Heart right ventricle (tissue), 16 donors: Measurements from ENCODE around the gene CRABP1. TPM values are rescaled to one million over a fixed set of nuclear protein-coding genes. Genes with fewer than 3 reads are reported as not detected.

Experiments used
- ATAC-seq, 8 donors: fragments of 200-7000 bp; cut with Tn5 transposase; one replicate each; pipeline ENCODE4 v1.9.1; 2020; ENCODE audit warnings: mild to moderate bottlenecking in 8 of 8, moderate library complexity in 8 of 8, moderate number of reproducible peaks in 1 of 8
- DNase-seq, 2 donors: peaks; one replicate each; pipeline ENCODE4 v3.0.0-alpha.2; 2020
- H3K27ac ChIP-seq, 10 donors: fragments of 200-600 bp; sonication (generic) in 2 of 10; one replicate each; pipeline versions ENCODE4 v1.5.0 to v1.8.0; 2020 to 2022; ENCODE audit warnings: mild to moderate bottlenecking in 3 of 10
- H3K27me3 ChIP-seq, 7 donors: fragments of 200-600 bp; one replicate each; pipeline ENCODE4 v1.8.0; 2021 to 2022; ENCODE audit warnings: mild to moderate bottlenecking in 2 of 7
- H3K36me3 ChIP-seq, 9 donors: fragments of 200-600 bp; sonication (generic) in 1 of 9; one replicate each; pipeline versions ENCODE4 v1.5.0 to v1.8.0; 2020 to 2022; ENCODE audit warnings: mild to moderate bottlenecking in 2 of 9
- H3K4me1 ChIP-seq, 9 donors: fragments of 200-600 bp; sonication (generic) in 1 of 9; one replicate each; pipeline versions ENCODE4 v1.5.0 to v1.8.0; 2020 to 2022; ENCODE audit warnings: mild to moderate bottlenecking in 4 of 9
- H3K4me3 ChIP-seq, 10 donors: fragments of 200-600 bp; sonication (generic) in 2 of 10; one replicate each; pipeline versions ENCODE4 v1.5.0 to v1.8.0; 2020 to 2022; ENCODE audit warnings: mild to moderate bottlenecking in 7 of 10, moderate library complexity in 2 of 10
- H3K9me3 ChIP-seq, 11 donors: fragments of 200-600 bp in 10 of 11; sonication (generic) in 2 of 11; one replicate each; pipeline versions ENCODE4 v1.5.0 to v1.8.0; 2013 to 2022; ENCODE audit warnings: mild to moderate bottlenecking in 2 of 11, control low read depth in 1 of 11, moderate library complexity in 1 of 11
- WGBS, 2 donors: extraction: QIAGEN DNeasy Blood & Tissue Kit; methylation state at CpG; one replicate each; pipeline ENCODE4 v1.1.7; 2013; ENCODE audit warnings: inconsistent platforms in 1 of 2; 5-methylcytosine and 5-hydroxymethylcytosine counted together
- intact Hi-C, 10 donors: fragments of 100-400 bp; cut with DNase I; formaldehyde crosslinking; loops; one replicate each; pipeline versions ENCODE4 v1.11.1 to v1.14.2; 2022
- polyA plus RNA-seq, 2 donors: library from polyadenylated mRNA; stranded (reverse); fragments of 200-250 nt; gene quantifications; one replicate each; pipeline ENCODE4 v1.2.3, GENCODE V29; 2013
- total RNA-seq, 10 donors: library from RNA; stranded (reverse); fragmentation: NEBNext Ultra II Directional in 3 of 10; extraction: Animal tissue kit (Norgen Biotek cat#: 25700) in 3 of 10; gene quantifications; one replicate each; pipeline versions ENCODE4 v1.2.1 to v1.2.4, GENCODE V29; 2021 to 2023
- TF ChIP-seq, protein P1 (sequence below), 9 donors: fragments of 200-600 bp; sonication (generic) in 2 of 9; IDR thresholded peaks; one replicate each; pipeline versions ENCODE4 v1.5.0 to v1.8.0; 2021 to 2022; ENCODE audit warnings: antibody characterized with exemption in 9 of 9, mild to moderate bottlenecking in 5 of 9, moderate library complexity in 1 of 9
- donor health status: Arrhythmogenic right ventricular cardiomyopathy.
- donor health status: ischemic (EF 13 %, LVEDD 7.1; RV severe dilation, severe dysfunction).
- donor health status: healthy with polysubstance abuse.
- donor health status: DM: no; HTN: yes; CAD: no.
- donor health status: DM: no; HTN: no; CAD: no.
- donor health status: ischemic (EF 25% LVEDD 6.9; RV normal size, moderate dysfunction).
- donor health status: ischemic (EF 25% LVEDD 5.7; RV mildly dilated, moderate dysfunction).
- donor health status: healthy.
- donor health status: DM: yes; HTN: yes; CAD: no.
- donor health status: Ischemic cardiomyopathy.
- donor health status: ischemic (EF 35%, LVEDD 5.7; RV mildly dilated, moderate dysfunction).
- donor health status: nonischemic (EF 11% LVEDD 7.7; RV severe dilation, severe dysfunction).
- donor health status: DM: yes; HTN: yes; CAD: no.
- donor health status: PGD.
- donor health status: ischemic (EF 29% LVEDD 5.4; RV normal size, mild dysfunction).
- donor health status: nonischemic (EF 23%, LVEDD 6.1; RV moderate dilation, normal function).

The CRABP1 gene
- total and polyA plus RNA-seq, 12 donors, result not detected

DNA sequence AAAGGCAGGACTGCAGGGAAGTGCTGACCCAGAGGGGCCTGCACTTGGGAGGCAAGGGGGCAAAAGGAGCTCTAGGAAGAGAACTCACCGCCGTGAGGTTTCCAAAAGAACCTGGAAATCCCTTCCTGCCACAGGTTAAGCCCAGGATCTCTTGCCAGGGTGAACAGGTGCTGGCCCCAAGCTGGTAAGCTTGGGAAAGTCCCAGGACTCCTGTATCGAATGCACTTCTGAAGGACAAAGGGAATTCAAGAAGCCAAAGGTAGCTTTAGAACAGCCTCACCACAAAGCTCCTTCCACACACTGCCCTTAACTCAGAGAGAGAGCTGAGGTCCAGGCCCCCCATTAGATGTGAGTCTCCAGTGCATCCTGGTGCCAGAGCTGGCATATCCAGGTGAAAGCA is 28.9 kb upstream of the CRABP1 start:
- 86 to 93% methylated on average over 3 of the region's 3 CpGs for WGBS, 2 donors
- H3K4me1 ChIP-seq, result peaks cover 0 to 9% (median 0%) of the 10 kb centered on the region in 9 donors
- intact Hi-C loops, result loop anchor here in 1 of 10 donors (5.0 kb wide), 1 partner anchor 171 kb away; no protein-coding TSS in a partner anchor

DNA sequence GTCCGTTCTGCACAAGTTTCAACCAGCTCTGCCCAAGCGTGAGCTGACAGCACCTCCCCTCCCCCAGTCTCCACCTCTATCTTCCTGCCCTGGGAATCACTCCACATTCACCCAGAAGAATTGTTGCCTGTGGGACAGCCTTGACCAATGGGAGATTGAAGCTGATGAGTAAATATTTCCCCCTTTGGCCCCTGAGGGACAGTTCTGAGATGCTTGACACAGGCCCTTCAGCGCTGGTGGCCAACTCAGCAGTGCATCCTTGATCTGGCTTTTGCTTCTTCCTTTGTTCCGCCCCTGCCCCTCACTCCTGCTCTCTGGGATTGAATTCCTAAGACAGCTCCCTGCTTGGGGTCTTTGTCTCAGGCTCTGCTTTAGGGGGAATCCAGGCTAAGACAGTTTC is 27.6 kb upstream of the CRABP1 start:
- ATAC-seq, result no peak
- DNase-seq, result no peak
- Histone ChIP-seq H3K27ac (no peak overlapping the region), H3K4me3 (no peak overlapping the region), H3K9me3 (no peaks in the 10 kb centered on the region), H3K36me3 (no peaks in the 10 kb centered on the region), H3K4me1 (peaks cover 0 to 13% (median 0%) of the 10 kb centered on the region in 9 donors), H3K27me3 (peaks cover 0 to 13% (median 0%) of the 10 kb centered on the region in 7 donors)
- intact Hi-C loops, result loop anchor here in 1 of 10 donors (5.0 kb wide), 1 partner anchor 170 kb away; no protein-coding TSS in a partner anchor
- TF ChIP-seq, protein P1, sequence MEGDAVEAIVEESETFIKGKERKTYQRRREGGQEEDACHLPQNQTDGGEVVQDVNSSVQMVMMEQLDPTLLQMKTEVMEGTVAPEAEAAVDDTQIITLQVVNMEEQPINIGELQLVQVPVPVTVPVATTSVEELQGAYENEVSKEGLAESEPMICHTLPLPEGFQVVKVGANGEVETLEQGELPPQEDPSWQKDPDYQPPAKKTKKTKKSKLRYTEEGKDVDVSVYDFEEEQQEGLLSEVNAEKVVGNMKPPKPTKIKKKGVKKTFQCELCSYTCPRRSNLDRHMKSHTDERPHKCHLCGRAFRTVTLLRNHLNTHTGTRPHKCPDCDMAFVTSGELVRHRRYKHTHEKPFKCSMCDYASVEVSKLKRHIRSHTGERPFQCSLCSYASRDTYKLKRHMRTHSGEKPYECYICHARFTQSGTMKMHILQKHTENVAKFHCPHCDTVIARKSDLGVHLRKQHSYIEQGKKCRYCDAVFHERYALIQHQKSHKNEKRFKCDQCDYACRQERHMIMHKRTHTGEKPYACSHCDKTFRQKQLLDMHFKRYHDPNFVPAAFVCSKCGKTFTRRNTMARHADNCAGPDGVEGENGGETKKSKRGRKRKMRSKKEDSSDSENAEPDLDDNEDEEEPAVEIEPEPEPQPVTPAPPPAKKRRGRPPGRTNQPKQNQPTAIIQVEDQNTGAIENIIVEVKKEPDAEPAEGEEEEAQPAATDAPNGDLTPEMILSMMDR (IDR thresholded peaks at IDR 0.05), result no peak
- 64 to 77% methylated on average over 4 of the region's 4 CpGs for WGBS, 2 donors

More for the DNA sequence above, 28.9 kb upstream of the CRABP1 start:
- Histone ChIP-seq H3K36me3 (no peaks in the 10 kb centered on the region), H3K27ac (no peak overlapping the region), H3K9me3 (no peaks in the 10 kb centered on the region), H3K27me3 (peaks cover 0 to 20% (median 0%) of the 10 kb centered on the region in 7 donors), H3K4me3 (no peak overlapping the region)
- TF ChIP-seq, protein P1 (IDR thresholded peaks at IDR 0.05), result no peak
- no peak for DNase-seq
- no peak for ATAC-seq

DNA sequence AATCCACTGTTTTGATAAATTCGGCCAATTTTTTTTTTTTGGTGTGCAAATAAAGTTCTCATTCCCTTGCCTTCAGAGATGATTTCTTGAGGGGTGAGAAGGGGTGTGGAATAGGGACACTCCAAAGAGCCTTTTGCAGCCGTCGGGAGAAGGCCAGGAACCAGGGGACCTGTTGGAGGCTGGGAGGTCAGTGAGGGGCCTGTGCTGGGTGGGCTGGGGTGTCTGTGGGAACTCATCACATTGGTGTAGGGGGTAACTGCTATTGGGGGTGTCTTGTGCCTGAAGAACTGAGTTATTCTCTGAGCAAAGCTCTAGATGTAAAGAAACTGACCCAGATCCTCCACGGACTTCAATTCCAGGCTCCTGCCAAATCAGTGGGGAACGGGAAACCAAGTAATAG is 27.2 kb upstream of the CRABP1 start:
- ATAC-seq (no peak), DNase-seq (no peak)
- H3K4me1 ChIP-seq, result peaks cover 0 to 13% (median 0%) of the 10 kb centered on the region in 9 donors
- peaks cover 0 to 12% (median 0%) of the 10 kb centered on the region in 7 donors for H3K27me3 ChIP-seq
- H3K4me3 ChIP-seq, result no peak overlapping the region
- TF ChIP-seq, protein P1 (IDR thresholded peaks at IDR 0.05), result no peak
- no peaks in the 10 kb centered on the region for H3K36me3 ChIP-seq
- no peak overlapping the region for H3K27ac ChIP-seq
- H3K9me3 ChIP-seq, result no peaks in the 10 kb centered on the region
- intact Hi-C loops, result loop anchor here in 1 of 10 donors (5.0 kb wide), 1 partner anchor 169 kb away; no protein-coding TSS in a partner anchor
- WGBS, 2 donors, result 80 to 84% methylated on average over 5 of the region's 5 CpGs

DNA sequence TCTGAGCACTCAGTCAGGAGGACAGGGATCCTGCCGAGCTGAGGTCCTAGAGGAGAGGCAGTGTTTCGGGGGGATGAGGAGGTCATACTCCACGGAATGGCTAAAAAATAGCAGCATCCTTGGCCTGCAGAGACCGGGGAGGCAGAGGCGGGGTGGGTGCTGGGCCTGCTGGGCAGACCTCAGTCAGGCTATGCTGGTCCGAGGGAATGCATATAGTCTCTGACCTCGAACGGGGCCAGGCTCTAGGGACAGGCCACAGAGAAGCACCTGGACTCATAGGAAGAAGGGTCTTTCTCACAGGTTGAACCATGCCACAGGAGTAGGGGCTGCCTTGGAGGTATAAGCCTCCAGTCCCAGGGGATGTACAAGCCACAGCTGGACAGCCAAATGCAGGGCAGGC is 26.8 kb upstream of the CRABP1 start:
- peak in 1 of 8 donors; percentile 11 for ATAC-seq
- no peak for DNase-seq
- peaks cover 0 to 8% (median 0%) of the 10 kb centered on the region in 7 donors for H3K27me3 ChIP-seq
- no peaks in the 10 kb centered on the region for H3K36me3 ChIP-seq
- intact Hi-C loops, result loop anchor here in 1 of 10 donors (5.0 kb wide), 1 partner anchor 169 kb away; no protein-coding TSS in a partner anchor
- no peak overlapping the region for H3K4me3 ChIP-seq
- H3K9me3 ChIP-seq, result no peaks in the 10 kb centered on the region
- TF ChIP-seq, protein P1 (IDR thresholded peaks at IDR 0.05), result no peak
- H3K27ac ChIP-seq, result no peak overlapping the region
- WGBS, 2 donors, result 77% methylated on average over 8 of the region's 8 CpGs
- peaks cover 0 to 10% (median 0%) of the 10 kb centered on the region in 9 donors for H3K4me1 ChIP-seq
